ENCODE results near the gene GRP. TPM values are rescaled to one million over a fixed set of nuclear protein-coding genes. Genes with fewer than 3 reads are reported as not detected.

The GRP gene
- total and polyA plus RNA-seq, 2 donors (not counting 3 experiments of a cell fraction or from before 2014, with no cell fraction given): not detected

DNA sequence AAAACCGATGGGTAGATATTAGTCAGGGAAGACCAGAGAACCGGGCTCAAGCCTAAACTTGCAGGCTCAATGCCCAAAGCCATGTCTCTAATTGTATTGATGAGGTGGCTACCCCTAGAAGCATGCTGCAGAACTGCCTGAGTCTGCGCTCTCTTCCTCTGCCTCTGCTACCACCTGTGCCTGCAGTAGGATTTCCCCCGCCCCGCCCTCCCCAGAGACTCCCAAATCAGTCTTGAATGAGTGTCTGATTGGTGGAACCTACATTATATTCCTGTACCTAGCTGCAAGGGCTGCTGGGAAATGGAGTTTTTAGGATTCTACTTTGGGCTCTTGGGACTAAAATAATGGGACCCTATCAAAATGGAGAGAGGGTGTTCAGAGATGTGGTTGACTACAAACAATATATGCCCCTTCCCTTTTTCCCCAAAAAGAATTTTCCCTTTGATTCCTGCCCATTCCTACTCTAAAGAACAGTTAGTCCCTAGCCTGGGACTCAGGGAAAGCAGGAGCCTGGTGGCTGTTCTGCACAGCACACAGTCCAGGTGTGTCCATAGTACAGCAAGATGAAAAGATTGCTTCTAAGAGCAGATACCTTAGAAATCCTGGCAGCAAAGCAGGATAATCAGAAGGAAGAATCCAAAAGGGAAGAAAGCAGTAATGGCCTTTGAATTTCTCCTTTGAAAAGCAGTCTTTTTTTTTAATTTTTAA lies 12.5 kb downstream of the GRP start:
- Histone ChIP-seq H3K36me3 (ENCODE audit: control insufficient read depth in 2 of 2, extremely low read depth in 1 of 2, insufficient read depth in 2 of 2, low read length in 2 of 2) (no peaks in the 10 kb centered on the region), H2AFZ (ENCODE audit: low read depth, low read length) (no peak overlapping the region), H3K4me2 (ENCODE audit: insufficient read depth, low read length) (no peak overlapping the region), H3K4me1 (ENCODE audit: control insufficient read depth, extremely low read depth, insufficient read depth, low read length) (no peaks in the 10 kb centered on the region), H4K20me1 (replicated peaks; ENCODE audit: control insufficient read depth, extremely low read depth, insufficient read depth, low read length) (no peaks in the 10 kb centered on the region), H3K79me2 (ENCODE audit: control insufficient read depth, insufficient read depth, low read length) (no peaks in the 10 kb centered on the region), H3K9ac (replicated peaks; ENCODE audit: extremely low read depth, insufficient read depth, low read length) (no peak overlapping the region), H3K4me3 (replicated peaks in 1 of 3; ENCODE audit: insufficient read depth in 1 of 3, low read depth in 1 of 3, low read length in 3 of 3) (no peak overlapping the region), H3K27ac (ENCODE audit: insufficient read depth, low read depth, low read length) (no peak overlapping the region), H3K27me3 (ENCODE audit: control insufficient read depth in 2 of 2, insufficient read depth in 2 of 2, low read length in 2 of 2) (peaks cover 0 to 3% of the 10 kb centered on the region in 2 experiments), H3K9me1 (replicated peaks; ENCODE audit: control insufficient read depth, extremely low read depth, insufficient read depth, low read length) (no peaks in the 10 kb centered on the region), H3K9me3 (replicated peaks; ENCODE audit: control insufficient read depth, insufficient read depth, low read length) (no peaks in the 10 kb centered on the region)
- TF ChIP-seq FOS (IDR thresholded peaks at IDR 0.05; ENCODE audit: borderline replicate concordance, insufficient read depth, low read length): no peak
- no peak for TF ChIP-seq POLR2AphosphoS5 (IDR thresholded peaks at IDR 0.05; ENCODE audit: insufficient read depth, low read depth, low read length)
- TF ChIP-seq, protein P1, sequence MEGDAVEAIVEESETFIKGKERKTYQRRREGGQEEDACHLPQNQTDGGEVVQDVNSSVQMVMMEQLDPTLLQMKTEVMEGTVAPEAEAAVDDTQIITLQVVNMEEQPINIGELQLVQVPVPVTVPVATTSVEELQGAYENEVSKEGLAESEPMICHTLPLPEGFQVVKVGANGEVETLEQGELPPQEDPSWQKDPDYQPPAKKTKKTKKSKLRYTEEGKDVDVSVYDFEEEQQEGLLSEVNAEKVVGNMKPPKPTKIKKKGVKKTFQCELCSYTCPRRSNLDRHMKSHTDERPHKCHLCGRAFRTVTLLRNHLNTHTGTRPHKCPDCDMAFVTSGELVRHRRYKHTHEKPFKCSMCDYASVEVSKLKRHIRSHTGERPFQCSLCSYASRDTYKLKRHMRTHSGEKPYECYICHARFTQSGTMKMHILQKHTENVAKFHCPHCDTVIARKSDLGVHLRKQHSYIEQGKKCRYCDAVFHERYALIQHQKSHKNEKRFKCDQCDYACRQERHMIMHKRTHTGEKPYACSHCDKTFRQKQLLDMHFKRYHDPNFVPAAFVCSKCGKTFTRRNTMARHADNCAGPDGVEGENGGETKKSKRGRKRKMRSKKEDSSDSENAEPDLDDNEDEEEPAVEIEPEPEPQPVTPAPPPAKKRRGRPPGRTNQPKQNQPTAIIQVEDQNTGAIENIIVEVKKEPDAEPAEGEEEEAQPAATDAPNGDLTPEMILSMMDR (IDR thresholded peaks at IDR 0.05; ENCODE audit: extremely low read depth in 1 of 2, insufficient read depth in 1 of 2, low read depth in 1 of 2, low read length in 2 of 2): no peak
- TF ChIP-seq JUN (IDR thresholded peaks at IDR 0.05; ENCODE audit: borderline replicate concordance, insufficient read depth, insufficient read length, low read depth): no peak
- TF ChIP-seq MAX (IDR thresholded peaks at IDR 0.05; ENCODE audit: insufficient read depth, insufficient read length): no peak
- TF ChIP-seq GATA2 (IDR thresholded peaks at IDR 0.05; ENCODE audit: insufficient read depth, insufficient read length, low read depth, low read length): no peak
- BruUV-seq (replicated peaks): no TSS peak
- dilution Hi-C loops (cut with MboI; ENCODE audit: extremely low pct_ligation_motif_present, low sequenced_read_pairs): no loop called here
- ChIA-PET POLR2A (no interaction called here), CTCF (no interaction called here)
- intact Hi-C loops (cut with micrococcal nuclease): no loop called here
- no peak for FAIRE-seq
- DNase-seq (ENCODE audit: low read depth, low spot score): no peak
